GM19351 (cell line): ENCODE data around the gene FMN1.

Experiments
- ATAC-seq: cut with Tn5 transposase; IDR thresholded peaks from one replicate; pipeline ENCODE4 v1.9.1; 2021; ENCODE audit warnings: mild to moderate bottlenecking, moderate library complexity; ENCODE audit not compliant: unreplicated experiment

FMN1 gene

DNA sequence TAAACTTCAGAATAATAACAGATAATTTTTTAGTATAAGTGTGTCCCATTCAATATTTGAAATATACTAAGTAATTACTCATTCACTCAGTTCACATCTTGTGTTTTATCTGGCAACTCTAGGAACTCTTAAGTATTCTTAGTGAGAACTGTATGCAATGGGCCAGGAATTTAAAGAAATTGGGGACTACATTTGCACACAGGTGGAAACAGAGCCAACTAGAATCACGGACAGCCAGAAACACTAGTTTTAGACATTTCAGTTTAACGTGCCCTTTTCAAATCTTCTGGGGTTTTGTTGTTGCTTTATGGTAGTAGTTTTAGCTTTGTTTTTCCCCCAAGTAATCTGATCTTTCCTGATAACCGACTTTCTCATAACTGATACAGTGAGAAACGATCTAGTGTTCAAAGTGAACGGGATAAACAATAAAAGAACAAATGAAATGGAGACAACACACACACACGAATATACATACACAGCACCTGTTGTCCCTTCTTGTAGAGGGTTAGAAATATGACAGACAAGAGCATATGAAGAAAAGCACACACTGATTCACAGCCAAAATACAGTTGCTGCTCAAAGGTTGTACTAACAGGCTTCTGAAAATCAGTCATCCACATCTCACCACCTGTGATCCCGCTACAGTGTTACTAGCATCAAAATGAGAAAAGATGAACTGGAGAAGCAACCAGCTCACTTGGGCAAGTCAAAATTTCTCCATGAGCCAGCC, 167.0 kb downstream of the FMN1 start:
- no peak for ATAC-seq

DNA sequence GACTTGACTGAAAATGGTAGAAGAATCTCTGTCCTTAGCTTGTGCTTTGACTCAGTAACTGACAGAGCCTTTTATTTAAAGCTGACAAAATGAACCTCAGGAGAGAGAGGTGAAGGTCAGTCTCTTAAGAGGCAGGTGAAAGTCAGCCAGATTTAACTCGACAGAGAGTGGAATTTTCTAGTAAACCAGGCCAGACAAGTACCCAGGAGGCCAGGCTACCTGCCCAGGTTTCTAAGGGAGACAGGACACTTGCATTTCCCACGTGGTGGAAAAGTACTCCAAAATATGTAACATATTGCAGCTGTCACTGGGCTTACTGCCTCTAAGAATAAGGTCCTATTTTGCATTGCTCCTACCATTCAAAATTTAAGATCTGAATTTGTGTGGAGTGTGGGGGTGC, 167.9 kb downstream of the FMN1 start:
- ATAC-seq = no peak

DNA sequence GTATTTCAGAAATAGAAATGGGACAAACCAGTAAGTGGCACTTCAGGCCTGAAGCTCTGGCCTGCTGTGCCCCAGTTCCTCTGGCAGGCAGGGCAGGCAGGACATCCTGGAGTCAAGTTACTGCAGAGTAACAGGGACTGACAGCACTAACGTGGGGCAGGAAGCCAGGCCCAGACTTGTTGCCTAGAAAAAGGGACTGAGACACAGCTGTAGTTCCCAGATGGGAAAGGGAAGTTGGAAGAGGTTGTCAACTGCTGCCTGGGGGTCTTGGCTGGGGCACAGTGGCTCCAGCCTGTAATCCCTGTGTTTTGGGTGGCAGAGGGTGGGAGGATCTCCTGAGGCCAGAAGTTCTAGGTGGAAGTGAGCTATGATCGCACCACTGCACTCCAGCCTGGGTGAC, 171.9 kb downstream of the FMN1 start:
- ATAC-seq = no peak

DNA sequence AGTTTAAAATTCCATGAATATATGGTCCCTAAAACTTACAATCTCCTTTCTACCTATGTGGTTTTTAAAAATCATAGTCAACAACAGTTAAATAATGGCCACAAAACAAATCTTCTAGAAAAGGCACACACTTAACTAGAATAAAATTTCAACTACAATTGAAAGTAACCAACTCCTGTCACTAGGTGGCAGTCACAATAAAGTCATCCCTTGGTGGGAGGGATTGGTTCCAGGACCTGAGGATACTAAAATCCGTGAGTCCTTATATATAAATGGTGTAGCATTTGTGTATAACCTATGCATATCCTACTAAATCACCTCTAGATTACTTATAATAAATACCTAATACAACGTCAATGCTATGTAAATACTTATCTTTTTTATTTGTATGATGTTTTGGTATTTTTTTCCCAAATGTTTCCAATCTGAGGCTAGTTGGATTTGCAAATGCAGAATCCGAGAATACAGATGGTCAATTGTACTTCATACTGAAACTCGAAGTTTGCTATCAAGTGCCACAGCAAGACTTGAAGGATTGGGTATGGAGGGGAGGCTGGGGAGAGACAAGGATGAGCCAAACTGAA, 172.6 kb downstream of the FMN1 start:
- ATAC-seq = no peak

DNA sequence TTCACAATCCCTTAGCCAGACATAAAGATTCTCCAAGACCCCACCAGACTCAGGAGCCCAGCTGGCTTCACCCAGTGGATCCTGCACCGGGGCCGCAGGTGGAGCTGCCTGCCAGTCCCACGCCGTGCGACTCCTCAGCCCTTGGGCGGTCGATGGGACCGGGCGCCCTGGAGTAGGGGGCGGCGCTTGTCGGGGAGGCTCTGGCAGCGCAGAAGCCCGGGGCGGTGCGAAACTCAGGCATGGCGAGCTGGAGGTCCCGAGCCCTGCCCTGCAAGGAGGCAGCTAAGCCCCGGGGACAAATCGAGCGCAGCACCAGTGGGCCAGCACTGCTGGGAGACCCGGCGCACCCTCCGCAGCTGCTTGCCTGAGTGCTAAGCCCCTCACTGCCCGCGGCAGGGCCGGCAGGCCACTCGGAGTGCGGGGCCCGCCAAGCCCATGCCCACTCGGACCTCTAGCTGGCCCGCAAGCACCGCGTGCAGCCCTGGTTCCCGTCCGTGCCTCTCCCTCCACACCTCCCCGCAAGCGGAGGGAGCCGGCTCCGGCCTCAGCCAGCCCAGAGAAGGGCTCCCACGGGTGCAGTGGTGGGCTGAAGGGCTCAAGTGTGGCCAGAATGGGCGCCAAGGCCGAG, 175.0 kb downstream of the FMN1 start:
- no peak for ATAC-seq

DNA sequence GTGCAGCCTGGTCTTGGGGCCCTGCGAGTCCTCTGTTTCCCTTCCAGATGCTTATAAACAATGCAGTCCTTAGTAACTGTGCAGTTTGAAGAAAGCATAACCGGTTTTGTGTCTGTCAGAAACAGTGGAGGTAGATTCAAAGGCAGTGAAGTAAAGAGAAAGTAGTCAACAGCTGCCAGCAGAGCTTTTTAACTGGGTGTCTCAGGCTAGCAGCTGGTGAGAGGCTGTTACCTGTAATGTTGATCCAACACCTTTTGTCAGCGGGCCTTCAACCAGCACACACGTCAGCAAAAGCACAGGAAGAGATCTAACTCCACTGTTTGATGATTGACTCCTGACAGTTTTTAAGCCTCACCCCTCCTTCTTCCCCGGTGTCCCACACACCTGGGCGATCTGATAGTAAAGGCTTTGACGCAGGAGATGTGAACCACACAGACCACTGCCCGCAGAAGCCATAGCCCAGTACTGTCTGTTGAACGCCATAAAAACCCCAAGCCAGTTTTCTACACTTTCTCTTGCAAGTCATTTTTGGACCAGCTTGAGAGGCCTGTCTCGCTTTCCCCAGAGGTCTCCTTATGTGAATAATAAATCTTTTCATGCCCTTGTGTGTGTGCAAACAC, 178.0 kb downstream of the FMN1 start:
- ATAC-seq = no peak

DNA sequence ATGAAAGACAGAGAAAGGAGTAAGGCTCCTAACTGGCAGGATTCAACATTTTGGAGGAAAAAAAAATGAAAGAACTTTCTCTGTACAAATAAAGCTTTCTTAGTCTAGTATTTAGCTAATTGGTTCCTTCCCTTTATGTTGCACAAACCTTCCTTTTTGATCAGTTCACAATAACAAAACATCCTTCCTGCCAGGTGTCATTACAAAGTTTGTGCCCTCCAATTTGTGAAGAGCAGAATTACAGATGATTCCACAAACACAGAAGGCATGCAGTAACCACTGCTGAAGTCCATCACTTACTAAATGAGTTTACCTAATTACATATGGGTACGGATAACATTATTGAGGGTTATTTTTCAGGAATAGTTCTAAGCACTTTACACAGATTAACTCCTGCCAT, 179.9 kb downstream of the FMN1 start:
- ATAC-seq = no peak

DNA sequence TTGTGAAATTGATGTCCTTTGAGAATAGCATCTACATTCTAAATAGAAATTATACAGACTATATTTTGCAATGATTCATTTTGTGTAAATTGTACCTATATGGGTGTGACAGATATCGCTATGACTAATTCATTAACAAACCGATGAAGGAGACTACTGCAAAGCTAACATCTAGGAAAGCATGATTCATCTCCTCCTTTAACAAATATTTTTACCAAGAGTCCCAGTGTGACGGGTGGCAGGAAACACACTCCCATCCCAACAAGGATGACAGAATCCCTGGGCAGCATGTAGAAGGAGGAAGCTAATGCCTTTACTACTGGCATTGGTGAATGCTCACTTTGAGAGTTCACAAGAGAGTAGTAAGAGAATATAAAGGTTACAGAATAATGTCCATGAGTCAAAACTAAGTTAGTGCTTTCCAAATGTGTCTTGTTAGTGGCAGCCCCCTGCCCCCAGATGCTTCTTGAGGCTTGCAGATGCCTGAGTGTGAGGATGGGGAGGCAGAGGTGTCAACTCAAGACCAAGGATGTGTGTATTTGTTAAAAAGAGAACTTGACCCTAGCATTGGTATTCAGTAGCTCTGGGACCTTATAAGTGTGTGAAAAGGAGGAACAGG, 180.6 kb downstream of the FMN1 start:
- no peak for ATAC-seq

DNA sequence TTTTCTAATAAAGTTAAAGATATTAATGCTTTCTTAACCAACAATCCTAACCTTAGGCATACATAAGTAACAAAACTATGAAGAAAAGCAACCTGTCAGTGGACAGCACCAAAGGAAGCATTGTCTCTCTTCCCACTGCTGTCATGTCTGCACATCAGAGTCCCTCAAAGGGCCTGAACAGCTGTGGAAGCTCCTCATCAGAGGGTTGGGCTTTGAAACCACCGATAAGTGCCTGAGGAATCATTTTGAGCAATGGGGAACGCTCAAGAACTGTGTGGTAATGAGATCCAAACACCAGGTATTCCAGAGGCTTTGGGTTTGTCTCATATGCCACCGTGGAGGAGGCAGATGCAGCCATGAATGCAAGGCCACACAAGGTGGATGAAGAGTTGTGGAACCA, 182.5 kb downstream of the FMN1 start:
- no peak for ATAC-seq

DNA sequence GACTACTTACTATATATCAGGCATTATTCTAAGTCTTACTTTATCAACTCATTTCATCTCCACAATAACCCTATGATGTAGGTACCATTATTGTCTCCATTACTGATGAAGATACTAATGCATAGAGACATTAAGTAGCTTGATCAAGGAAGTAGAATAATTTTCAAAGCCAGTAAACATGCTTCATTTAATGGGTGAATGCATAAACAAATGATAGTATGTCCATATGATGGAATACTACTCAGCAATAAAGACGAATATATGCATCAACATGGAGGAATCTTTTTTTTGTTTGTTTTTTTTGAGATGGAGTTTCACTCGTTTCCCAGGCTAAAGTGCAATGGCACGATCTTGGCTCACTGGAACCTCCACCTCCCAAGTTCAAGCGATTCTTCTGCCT, 184.9 kb downstream of the FMN1 start:
- no peak for ATAC-seq

DNA sequence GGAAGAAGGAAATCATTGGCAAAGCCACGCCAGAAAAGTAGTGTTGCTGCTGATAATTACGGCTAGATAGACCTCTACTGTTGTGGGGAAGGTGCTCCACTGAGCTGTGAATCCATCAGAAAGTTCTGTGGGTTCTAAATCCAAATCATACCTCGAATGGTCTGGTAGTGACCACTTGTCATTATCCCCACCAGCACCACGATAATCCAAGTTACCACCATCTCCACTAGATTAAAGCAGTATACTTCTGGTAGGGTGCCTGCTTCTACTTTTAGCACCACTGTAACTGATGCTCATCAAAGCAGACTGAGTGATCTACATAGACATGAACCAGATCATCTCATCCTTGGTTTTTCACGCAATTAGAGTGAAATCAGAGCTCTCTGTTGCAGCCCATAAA, 185.5 kb downstream of the FMN1 start:
- ATAC-seq = no peak

DNA sequence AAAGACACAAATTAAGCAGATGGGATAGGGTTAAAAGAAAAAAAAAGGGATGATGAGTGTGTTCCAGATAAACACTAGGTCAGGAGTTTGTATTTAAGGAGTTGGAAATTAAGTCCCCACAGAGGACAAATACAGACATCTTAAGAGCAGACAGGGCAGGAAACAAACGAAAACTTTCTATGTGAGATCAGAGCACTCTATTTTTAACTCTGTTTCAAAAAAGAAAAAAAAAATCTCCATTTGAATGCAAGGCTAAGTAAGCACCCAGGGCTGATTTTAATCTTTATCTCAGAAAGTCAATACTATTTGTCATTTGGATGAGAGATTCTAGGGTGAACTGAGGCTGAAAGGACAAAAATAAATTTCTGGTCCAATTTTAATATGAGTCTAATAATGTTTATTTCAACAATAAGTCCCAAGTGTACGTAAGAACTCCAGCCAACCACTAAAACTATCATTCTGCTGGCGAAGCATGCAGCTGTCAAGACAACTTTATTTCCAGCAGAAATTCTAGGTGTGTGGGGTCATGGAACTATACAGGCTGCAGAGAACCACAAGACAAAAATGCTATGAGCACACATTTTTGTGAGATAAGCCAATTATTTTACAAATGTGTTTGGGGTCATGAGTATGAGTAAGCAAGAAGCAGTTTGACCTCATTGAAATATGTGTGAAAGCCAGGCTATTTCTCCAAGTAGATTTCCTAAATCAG, 186.1 kb downstream of the FMN1 start:
- ATAC-seq = no peak

DNA sequence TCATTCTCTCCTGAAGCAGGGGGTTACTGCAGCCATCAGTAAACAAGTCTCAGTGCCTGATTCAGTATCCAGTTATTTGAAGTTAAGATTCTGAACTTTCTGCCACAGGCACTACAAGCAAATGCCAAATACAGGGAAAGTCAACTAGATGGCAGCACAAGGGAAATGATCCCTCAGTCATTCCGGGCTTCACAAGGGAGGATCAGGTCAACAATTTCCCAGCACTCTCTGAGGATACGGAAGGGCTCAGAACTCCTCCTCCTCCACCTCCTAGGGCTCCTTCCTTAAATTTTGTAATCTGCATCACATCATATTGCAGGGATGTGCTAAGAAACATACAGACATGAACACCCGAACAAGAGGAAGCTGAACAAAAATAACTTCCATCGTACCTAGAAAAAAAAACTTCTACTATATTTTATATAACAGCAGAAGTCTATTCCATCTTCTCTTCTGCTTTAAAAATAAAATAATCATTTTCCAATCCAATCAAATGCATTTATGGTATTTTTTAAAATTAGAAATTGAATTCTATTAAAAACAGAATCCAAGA, 187.1 kb downstream of the FMN1 start:
- ATAC-seq = no peak

DNA sequence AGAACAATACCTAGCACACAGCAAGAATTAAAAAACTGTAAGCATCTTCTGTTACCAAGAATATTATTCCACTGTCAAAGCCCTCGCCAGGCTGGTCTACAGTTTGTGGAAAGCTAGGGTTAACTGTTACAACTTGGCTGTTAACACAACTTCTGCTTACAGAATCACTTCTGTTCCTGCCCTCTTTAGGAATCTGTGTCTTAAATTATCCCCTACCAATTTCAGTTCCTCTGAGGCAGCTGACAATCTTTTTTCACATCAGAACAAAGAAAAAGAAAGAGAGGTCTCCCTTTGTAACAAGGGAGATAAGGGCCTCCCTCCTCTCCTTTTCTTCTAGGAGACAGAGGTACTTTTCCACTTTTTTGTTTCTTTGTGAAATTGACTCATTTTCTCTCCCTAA, 188.9 kb downstream of the FMN1 start:
- ATAC-seq = no peak

DNA sequence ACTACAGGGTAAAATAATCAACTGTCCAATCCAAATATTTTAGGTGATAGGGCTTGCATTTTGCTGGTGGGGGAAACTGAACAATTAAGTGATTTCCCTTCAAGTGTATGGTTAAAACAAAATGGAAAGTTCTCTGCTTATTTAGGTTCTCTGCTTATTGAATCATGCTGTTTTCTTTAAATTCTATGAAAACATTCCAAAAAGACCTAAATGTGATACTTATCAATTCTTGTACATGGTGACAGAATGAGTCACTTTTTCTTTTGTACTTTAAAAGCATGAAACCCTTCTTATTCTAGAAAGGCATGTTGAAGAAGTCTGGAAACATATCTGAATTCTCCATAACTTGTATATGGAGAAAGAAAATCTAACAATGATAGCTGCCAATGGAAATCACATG, 192.6 kb downstream of the FMN1 start:
- ATAC-seq = no peak

DNA sequence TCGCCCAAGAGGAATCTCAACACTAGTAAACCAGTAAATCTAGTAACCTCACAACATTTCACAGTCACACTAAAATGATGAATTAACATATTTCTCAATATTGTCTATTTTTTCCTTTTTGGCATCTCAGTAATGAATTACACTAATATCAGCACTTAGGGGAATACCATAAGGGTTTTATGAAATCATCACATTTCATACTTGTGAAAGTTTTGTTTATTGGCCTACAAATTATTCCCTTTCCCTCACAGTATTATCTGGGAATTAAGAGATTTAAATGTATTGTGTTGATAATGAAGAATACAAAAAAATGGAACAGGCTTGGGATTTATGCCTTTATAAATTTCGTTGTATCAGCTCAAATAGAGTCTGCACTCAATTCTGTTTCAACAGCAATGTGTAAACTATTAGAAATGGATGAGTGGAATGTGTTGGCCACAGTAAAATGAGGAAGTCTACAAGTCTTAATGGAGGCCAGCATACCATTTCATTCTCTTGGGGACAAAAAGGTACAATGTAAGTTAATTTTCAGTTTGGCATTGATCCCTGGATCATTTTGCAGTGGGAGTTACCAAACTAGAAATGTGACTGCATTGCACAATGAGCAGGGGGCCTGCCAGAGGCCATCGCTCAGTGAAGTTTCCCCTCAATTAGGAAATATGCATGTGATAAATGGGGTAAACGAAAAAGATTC, 195.4 kb downstream of the FMN1 start:
- no peak for ATAC-seq

DNA sequence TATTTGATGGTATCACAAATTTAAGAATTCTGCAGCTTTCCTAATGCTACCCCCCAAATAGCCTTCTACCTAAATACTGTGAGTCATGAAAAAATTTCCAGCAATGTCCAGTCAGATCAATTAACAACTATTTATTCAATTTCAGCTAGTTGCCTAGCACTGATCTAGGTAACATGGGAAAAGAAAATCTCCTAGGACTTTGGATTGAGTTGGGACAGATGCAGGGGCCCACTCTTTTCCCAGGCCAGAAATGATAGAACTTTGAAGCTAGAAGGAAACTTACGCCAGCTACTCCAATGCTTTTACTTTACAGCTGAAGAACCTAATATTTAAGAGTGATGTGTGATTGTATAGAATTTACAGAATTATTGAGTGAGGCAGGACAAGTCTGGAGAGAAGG, 196.3 kb downstream of the FMN1 start:
- ATAC-seq = no peak

DNA sequence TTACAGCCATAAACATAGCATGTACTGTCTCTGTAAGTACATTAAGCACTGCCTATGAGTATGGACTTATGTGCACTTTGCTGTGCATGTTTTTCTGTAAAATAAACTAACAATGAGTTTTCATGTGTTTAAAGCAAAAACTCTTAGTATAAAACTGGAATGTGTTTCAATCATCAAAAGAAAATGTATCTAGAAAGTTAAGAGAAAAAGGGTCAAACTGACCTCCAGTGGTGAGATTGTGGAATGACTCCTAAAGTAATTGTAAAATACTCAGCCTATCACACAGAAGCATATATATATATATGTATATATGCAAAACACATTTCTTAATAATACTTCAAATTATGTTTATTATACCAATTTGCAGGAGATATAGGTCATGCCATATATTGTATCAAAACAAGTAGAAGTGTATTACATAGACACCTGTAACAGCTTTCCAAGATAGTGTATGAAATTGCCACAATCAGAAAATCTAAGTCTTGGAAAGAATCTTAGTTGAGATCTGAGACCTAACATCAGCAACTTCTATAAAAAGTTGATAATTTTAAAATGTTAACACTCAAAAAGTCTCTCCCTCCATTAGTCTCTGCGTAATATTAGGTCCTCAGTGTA, 199.6 kb downstream of the FMN1 start:
- no peak for ATAC-seq

DNA sequence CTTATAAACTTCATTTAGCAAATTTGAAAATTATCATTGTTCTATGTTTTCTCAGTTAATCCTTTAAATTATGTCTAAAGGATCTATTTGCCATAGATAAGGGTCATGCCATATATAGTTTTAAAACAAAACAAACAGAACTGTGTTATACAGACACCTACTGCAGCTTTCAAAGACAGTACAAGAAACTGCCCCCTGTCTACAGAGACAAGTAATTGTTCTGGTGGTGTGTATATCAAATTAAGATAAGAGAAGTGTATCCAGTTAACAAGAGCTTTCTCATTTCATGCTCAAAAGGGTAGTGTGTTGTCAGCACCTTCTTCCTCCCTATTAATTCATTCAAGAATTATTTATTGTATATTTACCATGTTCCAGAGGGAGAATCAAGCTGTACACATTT, 201.2 kb downstream of the FMN1 start:
- no peak for ATAC-seq

DNA sequence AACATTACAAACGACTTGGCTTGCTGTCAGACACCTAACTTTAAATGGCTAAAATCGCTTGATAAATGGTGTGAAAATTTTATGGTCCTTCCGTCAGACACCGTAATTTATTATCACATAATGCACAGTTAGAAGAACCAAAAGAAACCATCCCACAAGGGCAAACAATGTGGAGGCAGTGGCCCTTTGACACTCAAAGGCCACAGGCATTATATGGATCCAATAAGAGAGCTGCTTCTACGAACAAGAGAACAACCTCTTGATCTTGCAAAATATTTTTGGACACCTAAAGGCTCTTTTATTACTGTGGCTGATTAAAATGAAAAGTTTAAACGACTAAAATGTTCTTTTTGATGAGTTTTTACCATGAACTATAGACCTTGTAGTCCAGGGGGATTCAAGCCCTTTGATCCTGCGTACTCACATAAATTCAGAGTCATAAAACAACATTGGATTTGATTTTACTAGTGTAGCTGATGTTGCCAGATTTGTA, 202.8 kb downstream of the FMN1 start:
- no peak for ATAC-seq
